ENCODE results near the gene TSHR. TPM values are rescaled to one million over a fixed set of nuclear protein-coding genes. Genes with fewer than 3 reads are reported as not detected.

TSHR gene
- total RNA-seq, 1 experiment from 2014 or later: not detected

DNA sequence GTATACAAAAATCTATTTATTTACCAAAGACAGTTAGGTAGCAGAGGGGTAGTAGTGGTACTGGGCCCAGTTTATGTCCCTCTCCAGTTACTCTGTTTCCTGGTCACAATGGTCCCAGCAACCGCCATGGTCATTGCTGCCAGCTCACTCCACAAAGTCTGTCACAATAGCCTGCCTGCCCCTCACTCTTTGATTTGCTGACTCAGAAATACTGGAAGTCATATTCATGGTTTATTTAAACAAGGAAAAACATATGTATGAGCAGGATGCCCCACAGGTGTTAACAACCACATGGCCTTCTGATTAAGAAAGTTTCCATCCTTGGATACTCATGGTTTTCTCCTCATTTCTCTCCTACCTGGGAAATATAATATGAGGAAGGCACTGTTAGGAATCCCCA is 49.2 kb downstream of the TSHR start:
- Histone ChIP-seq H3K9me3 (ENCODE audit: control insufficient read depth, low read depth, low read length) (no peaks in the 10 kb centered on the region), H3K27me3 (ENCODE audit: insufficient read depth, low read length) (no peaks in the 10 kb centered on the region), H3K14ac (ENCODE audit: insufficient read depth, low read length) (no peak overlapping the region), H3K27ac (ENCODE audit: insufficient read length, low read depth, low read length) (no peak overlapping the region), H4K20me1 (ENCODE audit: control insufficient read depth, insufficient read depth, insufficient read length) (no peaks in the 10 kb centered on the region), H2BK12ac (ENCODE audit: insufficient read length, low read depth, low read length) (no peak overlapping the region), H3K4me2 (ENCODE audit: insufficient read depth, insufficient read length, low read length) (no peak overlapping the region), H2AFZ (ENCODE audit: low read length) (no peak overlapping the region), H3K23me2 (ENCODE audit: insufficient read length, low read depth, low read length, poor library complexity, severe bottlenecking) (no peaks in the 10 kb centered on the region), H3K23ac (ENCODE audit: insufficient read length, low read depth, low read length) (no peak overlapping the region), H2BK120ac (ENCODE audit: low read depth, low read length, poor library complexity, severe bottlenecking) (no peak overlapping the region), H4K5ac (ENCODE audit: insufficient read length, low read depth, low read length) (no peak overlapping the region), H2BK15ac (ENCODE audit: low read depth, low read length) (no peak overlapping the region), H2BK20ac (ENCODE audit: low read depth, low read length, poor library complexity, severe bottlenecking) (no peak overlapping the region), H3K79me1 (ENCODE audit: insufficient read depth, low read depth, low read length, poor library complexity, severe bottlenecking) (no peaks in the 10 kb centered on the region), H3K9ac (ENCODE audit: extremely low read depth, insufficient read length, low read length) (no peak overlapping the region), H2BK5ac (ENCODE audit: insufficient read length, low read length) (no peak overlapping the region), H3K4ac (ENCODE audit: low read depth, low read length) (no peak overlapping the region), H4K91ac (ENCODE audit: insufficient read length, low read depth, low read length) (no peak overlapping the region), H3K56ac (ENCODE audit: insufficient read length, low read depth, low read length) (no peak overlapping the region), H2AK5ac (ENCODE audit: insufficient read length, low read length) (no peak overlapping the region), H3K4me1 (ENCODE audit: insufficient read depth, low read length) (no peaks in the 10 kb centered on the region), H4K8ac (replicated peaks; ENCODE audit: insufficient read length, low read depth, low read length) (no peak overlapping the region), H3T11ph (ENCODE audit: low read length) (no peak overlapping the region), H3K18ac (ENCODE audit: insufficient read length, low read depth, low read length) (no peak overlapping the region), H3K79me2 (ENCODE audit: insufficient read depth, low read length) (no peaks in the 10 kb centered on the region)
- H3K27ac Mint-ChIP-seq: no peak overlapping the region
- H3K27me3 Mint-ChIP-seq (ENCODE audit: low read depth): no peaks in the 10 kb centered on the region
- no peak for DNase-seq
- TF ChIP-seq, protein P1, sequence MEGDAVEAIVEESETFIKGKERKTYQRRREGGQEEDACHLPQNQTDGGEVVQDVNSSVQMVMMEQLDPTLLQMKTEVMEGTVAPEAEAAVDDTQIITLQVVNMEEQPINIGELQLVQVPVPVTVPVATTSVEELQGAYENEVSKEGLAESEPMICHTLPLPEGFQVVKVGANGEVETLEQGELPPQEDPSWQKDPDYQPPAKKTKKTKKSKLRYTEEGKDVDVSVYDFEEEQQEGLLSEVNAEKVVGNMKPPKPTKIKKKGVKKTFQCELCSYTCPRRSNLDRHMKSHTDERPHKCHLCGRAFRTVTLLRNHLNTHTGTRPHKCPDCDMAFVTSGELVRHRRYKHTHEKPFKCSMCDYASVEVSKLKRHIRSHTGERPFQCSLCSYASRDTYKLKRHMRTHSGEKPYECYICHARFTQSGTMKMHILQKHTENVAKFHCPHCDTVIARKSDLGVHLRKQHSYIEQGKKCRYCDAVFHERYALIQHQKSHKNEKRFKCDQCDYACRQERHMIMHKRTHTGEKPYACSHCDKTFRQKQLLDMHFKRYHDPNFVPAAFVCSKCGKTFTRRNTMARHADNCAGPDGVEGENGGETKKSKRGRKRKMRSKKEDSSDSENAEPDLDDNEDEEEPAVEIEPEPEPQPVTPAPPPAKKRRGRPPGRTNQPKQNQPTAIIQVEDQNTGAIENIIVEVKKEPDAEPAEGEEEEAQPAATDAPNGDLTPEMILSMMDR (conservative IDR thresholded peaks at IDR 0.05): no peak
- no CpG with 5 or more reads among the region's 1 CpG for WGBS (ENCODE audit: extremely low coverage, insufficient read length, low lambda C conversion rate)
- H3K36me3 Mint-ChIP-seq (ENCODE audit: insufficient read depth in 1 of 3, low read depth in 3 of 3): no peaks in the 10 kb centered on the region
- no peak overlapping the region for H3K4me3 Mint-ChIP-seq
- no peaks in the 10 kb centered on the region for H3K4me1 Mint-ChIP-seq
- H3K9me3 Mint-ChIP-seq: no peaks in the 10 kb centered on the region

All from H9 (cell line).